Colonic mucosa (tissue), 4 donors: ENCODE measurements around the gene NCOA3. TPM values are rescaled to one million over a fixed set of nuclear protein-coding genes. Genes with fewer than 3 reads are reported as not detected.

Experiments used
- DNase-seq: peaks from one replicate; pipeline ENCODE4 v3.0.0-alpha.2; 2020
- H3K27ac ChIP-seq: fragments of 200-600 bp; one replicate; pipeline ENCODE4 v1.8.0; 2021
- H3K27me3 ChIP-seq: fragments of 200-600 bp; one replicate; pipeline ENCODE4 v1.8.0; 2021
- H3K36me3 ChIP-seq: fragments of 200-600 bp; one replicate; pipeline ENCODE4 v1.8.0; 2021
- H3K4me1 ChIP-seq: fragments of 200-600 bp; one replicate; pipeline ENCODE4 v1.8.0; 2021; ENCODE audit warnings: mild to moderate bottlenecking
- H3K4me3 ChIP-seq: fragments of 200-600 bp; one replicate; pipeline ENCODE4 v1.8.0; 2021
- H3K9ac ChIP-seq, 2 donors: one replicate each; pipeline ENCODE4 v1.7.0; 2013; ENCODE audit warnings: control low read depth in 2 of 2, low read depth in 2 of 2, low read length in 2 of 2
- H3K9me3 ChIP-seq: fragments of 200-600 bp; one replicate; pipeline ENCODE4 v1.8.0; 2021
- intact Hi-C: fragments of 100-400 bp; cut with DNase I; formaldehyde crosslinking; loops from one replicate; pipeline ENCODE4 v1.14.1; 2022
- total RNA-seq, 2 donors: library from RNA; stranded (reverse); fragmentation: NEBNext Ultra II Directional in 1 of 2; extraction: Animal tissue kit (Norgen Biotek cat#: 25700) in 1 of 2; gene quantifications; one replicate each; pipeline ENCODE4 v1.2.1, GENCODE V29; 2021
- TF ChIP-seq, protein P1 (sequence below): fragments of 200-600 bp; IDR thresholded peaks from one replicate; pipeline ENCODE4 v1.8.0; 2022; ENCODE audit warnings: antibody characterized with exemption, mild to moderate bottlenecking
- donor health status: healthy.
- donor health status: DM: no; HTN: no; CAD: no.
- donor health status: DM: no; HTN: no; CAD: no.

NCOA3 gene
- total RNA-seq, 2 donors from 2014 or later, result 17.1 to 24.2 TPM

- Histone ChIP-seq H3K9me3 (no peaks in the 10 kb centered on the region), H3K9ac (no peak overlapping the region), H3K36me3 (no peaks in the 10 kb centered on the region), H3K27ac (no peak overlapping the region), H3K4me1 (no peaks in the 10 kb centered on the region), H3K27me3 (no peaks in the 10 kb centered on the region), H3K4me3 (no peak overlapping the region)
- intact Hi-C loops, result loop anchor here (5.0 kb wide), 1 partner anchor 944 kb away; no protein-coding TSS in a partner anchor
- TF ChIP-seq, protein P1, sequence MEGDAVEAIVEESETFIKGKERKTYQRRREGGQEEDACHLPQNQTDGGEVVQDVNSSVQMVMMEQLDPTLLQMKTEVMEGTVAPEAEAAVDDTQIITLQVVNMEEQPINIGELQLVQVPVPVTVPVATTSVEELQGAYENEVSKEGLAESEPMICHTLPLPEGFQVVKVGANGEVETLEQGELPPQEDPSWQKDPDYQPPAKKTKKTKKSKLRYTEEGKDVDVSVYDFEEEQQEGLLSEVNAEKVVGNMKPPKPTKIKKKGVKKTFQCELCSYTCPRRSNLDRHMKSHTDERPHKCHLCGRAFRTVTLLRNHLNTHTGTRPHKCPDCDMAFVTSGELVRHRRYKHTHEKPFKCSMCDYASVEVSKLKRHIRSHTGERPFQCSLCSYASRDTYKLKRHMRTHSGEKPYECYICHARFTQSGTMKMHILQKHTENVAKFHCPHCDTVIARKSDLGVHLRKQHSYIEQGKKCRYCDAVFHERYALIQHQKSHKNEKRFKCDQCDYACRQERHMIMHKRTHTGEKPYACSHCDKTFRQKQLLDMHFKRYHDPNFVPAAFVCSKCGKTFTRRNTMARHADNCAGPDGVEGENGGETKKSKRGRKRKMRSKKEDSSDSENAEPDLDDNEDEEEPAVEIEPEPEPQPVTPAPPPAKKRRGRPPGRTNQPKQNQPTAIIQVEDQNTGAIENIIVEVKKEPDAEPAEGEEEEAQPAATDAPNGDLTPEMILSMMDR, result no peak
- no peak for DNase-seq
Measured at GRCh38 chr20:47678536-47678935, 176.8 kb downstream of the NCOA3 start.

GRCh38 chr20:47679462-47679861, 177.8 kb downstream of the NCOA3 start:
- H3K36me3 ChIP-seq, result no peaks in the 10 kb centered on the region
- TF ChIP-seq, protein P1, result no peak
- no peaks in the 10 kb centered on the region for H3K4me1 ChIP-seq
- DNase-seq, result no peak
- no peak overlapping the region for H3K9ac ChIP-seq
- no peaks in the 10 kb centered on the region for H3K9me3 ChIP-seq
- H3K4me3 ChIP-seq, result no peak overlapping the region
- intact Hi-C loops, result loop anchor here (5.0 kb wide), 1 partner anchor 943 kb away; no protein-coding TSS in a partner anchor
- no peak overlapping the region for H3K27ac ChIP-seq
- no peaks in the 10 kb centered on the region for H3K27me3 ChIP-seq

DNA sequence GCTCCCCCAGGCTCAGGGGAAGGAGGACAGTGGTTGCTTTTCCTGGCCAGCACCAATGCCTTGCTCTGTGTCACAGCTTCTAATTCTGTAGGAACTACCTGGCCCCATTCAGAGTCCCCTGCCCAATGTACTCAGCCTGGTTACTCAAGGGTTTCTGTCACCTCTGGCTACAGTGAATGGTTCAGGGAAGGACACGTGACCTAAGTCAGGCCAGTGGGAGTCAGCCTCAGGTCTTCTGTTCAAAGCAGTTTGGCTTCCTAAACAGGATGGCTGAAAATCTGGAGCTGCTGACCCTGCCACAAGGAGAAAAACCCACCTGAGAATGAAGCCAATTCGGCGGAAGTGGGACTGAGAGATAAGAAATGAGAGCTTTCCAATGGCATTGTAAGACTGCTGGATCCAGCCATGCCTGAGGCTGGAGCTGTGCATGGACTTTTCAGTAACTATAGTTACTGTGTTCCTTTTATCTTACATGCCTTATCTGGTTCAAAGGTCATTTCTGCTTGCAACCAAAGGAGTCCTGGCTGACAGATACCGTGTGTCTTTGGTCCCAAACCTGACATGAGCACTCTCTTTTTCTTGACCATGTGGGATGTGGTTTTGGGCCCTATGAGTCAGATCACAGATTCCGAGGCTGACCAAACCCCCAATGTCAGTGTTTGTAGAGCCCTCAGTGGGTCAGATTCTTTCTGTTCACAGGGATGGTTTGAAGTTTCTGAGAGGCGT, 179.3 kb downstream of the NCOA3 start:
- Histone ChIP-seq H3K36me3 (no peaks in the 10 kb centered on the region), H3K4me3 (no peak overlapping the region), H3K27ac (no peak overlapping the region), H3K9ac (no peak overlapping the region), H3K9me3 (no peaks in the 10 kb centered on the region), H3K4me1 (no peaks in the 10 kb centered on the region), H3K27me3 (no peaks in the 10 kb centered on the region)
- TF ChIP-seq, protein P1, result no peak
- DNase-seq, result no peak
- intact Hi-C loops, result no loop called here

DNA sequence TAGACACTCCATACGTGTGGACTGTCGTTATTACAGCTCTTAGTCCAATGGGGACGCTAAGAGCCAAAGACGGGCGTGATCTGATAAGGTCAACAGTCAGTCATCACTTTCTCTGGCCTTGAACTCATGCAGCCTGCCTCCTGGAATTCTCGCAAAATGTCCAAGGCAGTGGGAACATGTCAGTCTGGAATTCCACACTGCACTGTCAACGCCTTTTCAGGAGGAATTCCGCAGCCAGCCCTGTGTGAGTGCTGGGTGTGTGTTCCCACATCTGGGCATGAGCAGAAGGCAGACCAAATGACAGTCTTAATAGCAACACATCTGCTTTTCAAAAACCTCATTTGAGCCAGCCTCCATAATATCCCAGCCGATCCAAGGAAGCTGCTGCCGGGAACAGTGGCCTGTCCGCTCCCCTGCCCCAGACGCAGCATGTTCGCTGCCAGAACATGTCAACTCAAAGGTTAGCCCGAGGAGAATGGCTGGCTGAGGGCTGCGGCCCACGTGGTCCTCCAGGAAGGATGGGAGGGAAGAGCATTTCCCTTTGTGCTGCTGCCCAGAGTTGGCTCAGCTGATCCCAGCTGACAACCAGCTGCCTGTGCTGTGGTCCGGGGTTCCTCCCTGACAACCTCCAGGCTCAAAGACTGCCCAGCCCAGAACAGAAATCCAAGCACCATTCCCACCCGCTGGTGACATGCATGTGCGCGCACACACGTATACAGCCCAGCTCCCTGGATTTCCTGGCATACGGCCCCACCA, 180.5 kb downstream of the NCOA3 start:
- H3K36me3 ChIP-seq, result no peaks in the 10 kb centered on the region
- no peak overlapping the region for H3K27ac ChIP-seq
- no peak overlapping the region for H3K4me3 ChIP-seq
- TF ChIP-seq, protein P1, result no peak
- no peak overlapping the region for H3K9ac ChIP-seq
- no peaks in the 10 kb centered on the region for H3K4me1 ChIP-seq
- H3K9me3 ChIP-seq, result no peaks in the 10 kb centered on the region
- DNase-seq, result no peak
- intact Hi-C loops, result no loop called here
- no peaks in the 10 kb centered on the region for H3K27me3 ChIP-seq

DNA sequence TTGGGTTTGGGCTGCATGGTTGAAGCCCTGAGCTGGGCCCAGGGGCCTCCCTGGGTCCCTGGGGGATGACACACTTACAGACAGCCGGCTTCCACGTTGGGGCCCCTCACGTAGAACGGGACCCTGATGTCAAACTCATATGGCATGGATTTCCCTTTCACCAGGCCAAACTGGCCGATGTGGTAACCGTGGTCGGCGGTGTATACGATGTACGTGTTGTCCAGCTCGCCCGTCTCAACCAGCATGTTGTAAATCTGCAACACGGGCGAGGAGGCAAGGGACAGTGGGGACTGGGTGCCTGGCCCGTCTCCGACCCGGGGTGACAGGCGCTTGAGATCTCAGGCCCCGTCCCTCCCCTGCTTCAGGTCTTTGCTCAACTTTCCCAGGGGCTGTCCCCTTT, 181.2 kb downstream of the NCOA3 start:
- Histone ChIP-seq H3K9me3 (no peaks in the 10 kb centered on the region), H3K4me3 (no peak overlapping the region), H3K4me1 (no peaks in the 10 kb centered on the region), H3K9ac (no peak overlapping the region), H3K36me3 (no peaks in the 10 kb centered on the region), H3K27ac (no peak overlapping the region), H3K27me3 (no peaks in the 10 kb centered on the region)
- DNase-seq, result no peak
- TF ChIP-seq, protein P1, result no peak
- intact Hi-C loops, result no loop called here
